ENCODE data around the gene CARNS1. TPM values are rescaled to one million over a fixed set of nuclear protein-coding genes. Genes with fewer than 3 reads are reported as not detected.

Gene CARNS1
- total RNA-seq, 1 donor from 2014 or later, result 1.5 TPM

DNA sequence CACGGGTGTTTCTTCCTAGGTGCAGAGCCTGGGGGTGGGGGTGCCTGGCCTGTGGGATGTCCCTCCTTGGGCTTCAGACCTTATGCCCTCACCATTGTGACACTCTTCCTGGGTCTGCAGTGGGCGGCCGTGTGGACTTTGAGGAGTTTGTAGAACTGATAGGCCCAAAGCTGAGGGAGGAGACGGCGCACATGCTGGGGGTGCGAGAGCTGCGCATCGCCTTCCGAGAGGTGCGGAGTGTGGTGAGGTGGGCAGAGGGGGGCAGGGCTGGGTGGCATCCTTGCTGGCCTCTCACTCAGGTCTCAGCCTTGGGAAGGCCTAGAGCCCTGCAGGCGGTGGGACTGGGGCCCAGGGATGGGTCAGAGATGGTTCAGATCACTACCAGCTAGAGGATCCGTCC lies 42.0 kb downstream of the CARNS1 start:
- Mint-ChIP-seq H3K4me3 (no peak overlapping the region), H3K27me3 (no peaks in the 10 kb centered on the region), H3K4me1 (ENCODE audit: unreplicated experiment) (no peaks in the 10 kb centered on the region), H3K27ac (no peak overlapping the region), H3K36me3 (no peaks in the 10 kb centered on the region), H3K9me3 (no peaks in the 10 kb centered on the region)
- DNase-seq (ENCODE audit: extremely low spot score, unreplicated experiment), result no peak
- no peak for TF ChIP-seq CTCF (conservative IDR thresholded peaks at IDR 0.05)

DNA sequence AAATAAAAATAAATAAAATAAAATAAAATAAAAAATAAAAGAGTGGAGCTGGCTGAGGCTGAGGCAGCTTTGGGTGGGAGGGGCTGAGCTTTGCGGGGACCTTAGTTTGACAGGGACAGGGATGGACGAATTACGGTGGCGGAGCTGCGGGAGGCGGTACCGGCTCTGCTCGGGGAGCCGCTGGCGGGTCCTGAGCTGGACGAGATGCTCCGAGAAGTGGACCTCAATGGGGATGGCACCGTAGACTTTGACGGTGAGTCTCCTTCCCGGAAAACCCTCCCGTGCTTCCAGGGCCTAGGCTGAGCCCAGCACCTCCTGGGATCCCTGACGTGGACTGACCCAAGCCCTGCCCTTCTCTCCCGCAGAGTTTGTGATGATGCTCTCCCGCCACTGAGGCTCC lies 42.8 kb downstream of the CARNS1 start:
- Mint-ChIP-seq H3K27me3 (no peaks in the 10 kb centered on the region), H3K27ac (no peak overlapping the region), H3K36me3 (no peaks in the 10 kb centered on the region), H3K9me3 (no peaks in the 10 kb centered on the region), H3K4me3 (no peak overlapping the region), H3K4me1 (ENCODE audit: unreplicated experiment) (no peaks in the 10 kb centered on the region)
- TF ChIP-seq CTCF (conservative IDR thresholded peaks at IDR 0.05), result no peak
- no peak for DNase-seq (ENCODE audit: extremely low spot score, unreplicated experiment)

DNA sequence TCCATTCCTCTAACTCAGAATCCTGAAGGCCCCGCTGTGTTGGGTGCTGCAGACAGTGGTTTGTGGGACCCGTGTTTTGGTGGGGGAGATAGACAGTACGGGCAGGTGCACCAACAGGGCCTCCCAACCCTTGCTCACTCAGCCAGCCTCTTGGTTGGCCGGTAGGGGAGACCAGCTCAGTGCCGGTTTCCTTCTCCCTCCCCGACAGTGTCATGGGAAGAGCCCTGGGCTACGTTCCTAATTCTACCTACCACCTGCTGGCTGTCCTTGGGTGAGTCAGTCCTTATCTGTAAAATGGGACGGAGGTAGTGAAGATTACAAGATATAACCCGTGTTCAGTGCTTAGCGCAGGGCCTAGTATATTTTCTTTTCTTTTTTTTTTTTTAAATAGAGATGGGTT lies 47.7 kb downstream of the CARNS1 start:
- Mint-ChIP-seq H3K36me3 (no peaks in the 10 kb centered on the region), H3K4me3 (peak overlapping the region; percentile 44), H3K27ac (no peak overlapping the region), H3K27me3 (no peaks in the 10 kb centered on the region), H3K9me3 (no peaks in the 10 kb centered on the region), H3K4me1 (ENCODE audit: unreplicated experiment) (peaks cover 9% of the 10 kb centered on the region)
- no peak for TF ChIP-seq CTCF (conservative IDR thresholded peaks at IDR 0.05)
- DNase-seq (ENCODE audit: extremely low spot score, unreplicated experiment), result no peak

DNA sequence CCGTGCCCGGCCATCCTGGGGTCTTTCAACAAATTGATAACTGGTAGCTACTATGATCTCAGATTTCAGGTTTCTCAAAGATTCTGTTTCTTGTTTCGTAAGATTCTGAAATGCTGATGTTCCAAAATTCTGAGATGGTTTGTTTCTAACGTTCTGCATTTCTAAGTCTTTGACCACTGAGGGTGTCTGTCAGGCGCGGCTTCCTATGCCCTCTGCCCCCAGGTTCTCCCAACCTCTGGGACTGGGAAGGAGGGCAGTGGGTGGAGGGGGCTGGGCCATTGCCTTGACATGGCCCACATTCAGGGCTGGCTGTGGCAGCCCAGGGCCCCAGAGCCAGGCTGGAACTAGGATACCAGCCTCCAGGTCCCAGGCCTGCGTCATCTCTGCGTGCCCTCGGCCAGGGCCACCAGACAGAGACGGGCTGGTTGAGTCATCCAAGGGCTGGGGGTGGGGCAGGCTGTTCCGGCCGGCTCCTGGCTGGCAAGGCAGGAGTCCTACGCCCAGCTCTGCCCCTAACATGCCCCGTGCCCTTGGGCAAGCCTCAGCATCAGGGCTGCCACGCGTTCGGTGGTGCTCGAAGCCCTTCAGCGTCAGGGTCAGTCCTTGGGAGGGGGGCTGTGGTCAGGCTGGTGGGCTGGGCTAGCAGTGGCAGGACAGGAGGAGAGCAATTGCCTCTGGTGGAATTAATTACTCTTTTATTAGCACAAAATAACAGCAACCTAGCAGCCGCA lies 48.4 kb downstream of the CARNS1 start:
- Mint-ChIP-seq H3K4me1 (ENCODE audit: unreplicated experiment) (peaks cover 9% of the 10 kb centered on the region), H3K27ac (no peak overlapping the region), H3K4me3 (peak overlapping the region; percentile 88), H3K27me3 (no peaks in the 10 kb centered on the region), H3K9me3 (no peaks in the 10 kb centered on the region), H3K36me3 (no peaks in the 10 kb centered on the region)
- no peak for DNase-seq (ENCODE audit: extremely low spot score, unreplicated experiment)
- no peak for TF ChIP-seq CTCF (conservative IDR thresholded peaks at IDR 0.05)

GRCh38 chr11:67464411-67465188 lies 49.1 kb downstream of the CARNS1 start:
- peak overlapping the region; percentile 85 for H3K27ac Mint-ChIP-seq
- peak; percentile 88 for DNase-seq (ENCODE audit: extremely low spot score, unreplicated experiment)
- peak overlapping the region; percentile 88 for H3K4me3 Mint-ChIP-seq
- no peaks in the 10 kb centered on the region for H3K27me3 Mint-ChIP-seq
- no peak for TF ChIP-seq CTCF (conservative IDR thresholded peaks at IDR 0.05)
- no peaks in the 10 kb centered on the region for H3K9me3 Mint-ChIP-seq
- H3K36me3 Mint-ChIP-seq, result no peaks in the 10 kb centered on the region
- peaks cover 9% of the 10 kb centered on the region for H3K4me1 Mint-ChIP-seq (ENCODE audit: unreplicated experiment)

All from type B pancreatic cell (in vitro differentiated cells).